Measurements from ENCODE around the gene GRIN3B.

GRIN3B gene

GRCh38 chr19:960020-960419 is 40.2 kb upstream of the GRIN3B start:
- H3K4me1 Mint-ChIP-seq, result no peaks in the 10 kb centered on the region
- no peak overlapping the region for H3K27ac Mint-ChIP-seq
- no peak for DNase-seq (ENCODE audit: low spot score in 2 of 2)
- H3K36me3 Mint-ChIP-seq, result peaks cover 14% of the 10 kb centered on the region
- H3K9me3 Mint-ChIP-seq, result no peaks in the 10 kb centered on the region
- no peaks in the 10 kb centered on the region for H3K27me3 Mint-ChIP-seq
- no peak overlapping the region for H3K4me3 Mint-ChIP-seq
- ATAC-seq (ENCODE audit: low read depth), result no peak

- H3K27me3 Mint-ChIP-seq, result no peaks in the 10 kb centered on the region
- no peak for DNase-seq (ENCODE audit: low spot score in 2 of 2)
- no peak for ATAC-seq (ENCODE audit: low read depth)
These were observed 39.6 kb upstream of the GRIN3B start for GRCh38 chr19:960601-960938.

GRCh38 chr19:961866-962620 is 38.2 kb upstream of the GRIN3B start:
- Mint-ChIP-seq H3K27ac (no peak overlapping the region), H3K36me3 (peaks cover 23% of the 10 kb centered on the region), H3K4me3 (no peak overlapping the region), H3K27me3 (no peaks in the 10 kb centered on the region), H3K9me3 (no peaks in the 10 kb centered on the region), H3K4me1 (peaks cover 2% of the 10 kb centered on the region)
- no peak for DNase-seq (ENCODE audit: low spot score in 2 of 2)
- no peak for ATAC-seq (ENCODE audit: low read depth)

More at GRCh38 chr19:960601-960938, 39.6 kb upstream of the GRIN3B start:
- Mint-ChIP-seq H3K36me3 (peaks cover 16% of the 10 kb centered on the region), H3K27ac (no peak overlapping the region), H3K4me3 (no peak overlapping the region), H3K4me1 (peaks cover 2% of the 10 kb centered on the region), H3K9me3 (no peaks in the 10 kb centered on the region)

- no peaks in the 10 kb centered on the region for H3K9me3 Mint-ChIP-seq
- no peaks in the 10 kb centered on the region for H3K27me3 Mint-ChIP-seq
- no peak for DNase-seq (ENCODE audit: low spot score in 2 of 2)
- no peak overlapping the region for H3K27ac Mint-ChIP-seq
- H3K36me3 Mint-ChIP-seq, result peaks cover 27% of the 10 kb centered on the region
- H3K4me1 Mint-ChIP-seq, result peaks cover 2% of the 10 kb centered on the region
- H3K4me3 Mint-ChIP-seq, result no peak overlapping the region
- no peak for ATAC-seq (ENCODE audit: low read depth)
These were observed 37.4 kb upstream of the GRIN3B start for GRCh38 chr19:962683-963400.

- Mint-ChIP-seq H3K27ac (no peak overlapping the region), H3K36me3 (peaks cover 30% of the 10 kb centered on the region), H3K27me3 (no peaks in the 10 kb centered on the region), H3K9me3 (no peaks in the 10 kb centered on the region), H3K4me3 (no peak overlapping the region), H3K4me1 (peaks cover 2% of the 10 kb centered on the region)
- DNase-seq (ENCODE audit: low spot score in 2 of 2), result no peak
- ATAC-seq (ENCODE audit: low read depth), result no peak
These were observed 36.7 kb upstream of the GRIN3B start for GRCh38 chr19:963486-963951.

GRCh38 chr19:964116-964520 is 36.1 kb upstream of the GRIN3B start:
- ATAC-seq (ENCODE audit: low read depth) (no peak), DNase-seq (ENCODE audit: low spot score in 2 of 2) (no peak)
- peaks cover 30% of the 10 kb centered on the region for H3K36me3 Mint-ChIP-seq
- peaks cover 2% of the 10 kb centered on the region for H3K4me1 Mint-ChIP-seq
- no peaks in the 10 kb centered on the region for H3K27me3 Mint-ChIP-seq
- H3K4me3 Mint-ChIP-seq, result no peak overlapping the region
- no peaks in the 10 kb centered on the region for H3K9me3 Mint-ChIP-seq
- no peak overlapping the region for H3K27ac Mint-ChIP-seq

GRCh38 chr19:964761-965694 is 35.2 kb upstream of the GRIN3B start:
- Mint-ChIP-seq H3K27ac (no peak overlapping the region), H3K9me3 (no peaks in the 10 kb centered on the region), H3K4me3 (no peak overlapping the region), H3K4me1 (peaks cover 2% of the 10 kb centered on the region), H3K27me3 (no peaks in the 10 kb centered on the region), H3K36me3 (peaks cover 29% of the 10 kb centered on the region)
- ATAC-seq (ENCODE audit: low read depth), result no peak
- DNase-seq (ENCODE audit: low spot score in 2 of 2), result no peak

- ATAC-seq (ENCODE audit: low read depth) (no peak), DNase-seq (ENCODE audit: low spot score in 2 of 2) (no peak)
- Mint-ChIP-seq H3K4me1 (peaks cover 2% of the 10 kb centered on the region), H3K36me3 (peaks cover 35% of the 10 kb centered on the region), H3K27ac (no peak overlapping the region), H3K4me3 (no peak overlapping the region), H3K9me3 (peaks cover 4% of the 10 kb centered on the region), H3K27me3 (no peaks in the 10 kb centered on the region)
These were observed 33.6 kb upstream of the GRIN3B start for GRCh38 chr19:966485-967088.

- H3K27me3 Mint-ChIP-seq, result no peaks in the 10 kb centered on the region
- peaks cover 4% of the 10 kb centered on the region for H3K9me3 Mint-ChIP-seq
- DNase-seq (ENCODE audit: low spot score in 2 of 2) (no peak), ATAC-seq (ENCODE audit: low read depth) (no peak)
- H3K27ac Mint-ChIP-seq, result peak overlapping the region; percentile 63
- no peak overlapping the region for H3K4me3 Mint-ChIP-seq
- peaks cover 28% of the 10 kb centered on the region for H3K36me3 Mint-ChIP-seq
- no peaks in the 10 kb centered on the region for H3K4me1 Mint-ChIP-seq
These were observed 29.5 kb upstream of the GRIN3B start for GRCh38 chr19:970695-971094.

GRCh38 chr19:971795-972194 is 28.4 kb upstream of the GRIN3B start:
- no peaks in the 10 kb centered on the region for H3K4me1 Mint-ChIP-seq
- H3K27ac Mint-ChIP-seq, result no peak overlapping the region
- H3K27me3 Mint-ChIP-seq, result no peaks in the 10 kb centered on the region
- peaks cover 4% of the 10 kb centered on the region for H3K9me3 Mint-ChIP-seq
- DNase-seq (ENCODE audit: low spot score in 2 of 2) (no peak), ATAC-seq (ENCODE audit: low read depth) (no peak)
- peaks cover 21% of the 10 kb centered on the region for H3K36me3 Mint-ChIP-seq
- H3K4me3 Mint-ChIP-seq, result no peak overlapping the region

GRCh38 chr19:972281-972680 is 27.9 kb upstream of the GRIN3B start:
- Mint-ChIP-seq H3K27ac (no peak overlapping the region), H3K4me3 (no peak overlapping the region), H3K4me1 (no peaks in the 10 kb centered on the region), H3K36me3 (peaks cover 19% of the 10 kb centered on the region), H3K27me3 (no peaks in the 10 kb centered on the region), H3K9me3 (peaks cover 4% of the 10 kb centered on the region)
- ATAC-seq (ENCODE audit: low read depth) (no peak), DNase-seq (ENCODE audit: low spot score in 2 of 2) (no peak)

GRCh38 chr19:973726-974563 is 26.3 kb upstream of the GRIN3B start:
- Mint-ChIP-seq H3K36me3 (peaks cover 14% of the 10 kb centered on the region), H3K27ac (no peak overlapping the region), H3K4me1 (no peaks in the 10 kb centered on the region), H3K4me3 (no peak overlapping the region), H3K9me3 (peaks cover 4% of the 10 kb centered on the region), H3K27me3 (no peaks in the 10 kb centered on the region)
- DNase-seq (ENCODE audit: low spot score in 2 of 2), result no peak
- ATAC-seq (ENCODE audit: low read depth), result no peak

All from memory B cell (primary cell).